Progenitor cell of endocrine pancreas (in vitro differentiated cells): ENCODE results near the gene NKAIN1. TPM values are rescaled to one million over a fixed set of nuclear protein-coding genes. Genes with fewer than 3 reads are reported as not detected.

Source experiments
- DNase-seq: peaks from one replicate; pipeline ENCODE4 v3.0.0; 2021; ENCODE audit warnings: low spot score; ENCODE audit not compliant: unreplicated experiment
- H3K27ac Mint-ChIP-seq: 2 replicates; pipeline ENCODE4 v1.8.0; 2021; ENCODE audit warnings: mild to moderate bottlenecking, moderate library complexity, mixed read lengths
- H3K27me3 Mint-ChIP-seq: 2 replicates; pipeline ENCODE4 v1.8.0; 2021; ENCODE audit warnings: mixed read lengths
- H3K36me3 Mint-ChIP-seq: 2 replicates; pipeline ENCODE4 v1.8.0; 2022; ENCODE audit warnings: mixed read lengths; ENCODE audit not compliant: insufficient read depth
- H3K4me1 Mint-ChIP-seq: 2 replicates; pipeline ENCODE4 v1.8.0; 2021; ENCODE audit warnings: low read depth, mixed read lengths
- H3K4me3 Mint-ChIP-seq: 2 replicates; pipeline ENCODE4 v1.8.0; 2021; ENCODE audit warnings: low read depth, mild to moderate bottlenecking, moderate library complexity, mixed read lengths
- H3K9me3 Mint-ChIP-seq: 2 replicates; pipeline ENCODE4 v1.8.0; 2021; ENCODE audit warnings: low read depth, mixed read lengths
- CTCF ChIP-seq: fragments of 200-600 bp; sonication (generic); IDR thresholded peaks from one replicate; pipeline ENCODE4 v1.5.0; 2021; ENCODE audit warnings: antibody characterized with exemption, mild to moderate bottlenecking; ENCODE audit not compliant: unreplicated experiment
- total RNA-seq: library from RNA; stranded (reverse); gene quantifications from 2 replicates; pipeline ENCODE4 v1.2.1, GENCODE V29; 2021

NKAIN1 gene
- total RNA-seq, 1 donor from 2014 or later = 16.1 TPM

- H3K27ac Mint-ChIP-seq = no peak overlapping the region
- no peak overlapping the region for H3K4me3 Mint-ChIP-seq
- H3K36me3 Mint-ChIP-seq = no peaks in the 10 kb centered on the region
- no peaks in the 10 kb centered on the region for H3K27me3 Mint-ChIP-seq
- no peak for TF ChIP-seq CTCF
- no peak for DNase-seq
- H3K9me3 Mint-ChIP-seq = peaks cover 3% of the 10 kb centered on the region
- H3K4me1 Mint-ChIP-seq = no peaks in the 10 kb centered on the region
Observed at GRCh38 chr1:31148409-31148808, 91.3 kb downstream of the NKAIN1 start.

DNA sequence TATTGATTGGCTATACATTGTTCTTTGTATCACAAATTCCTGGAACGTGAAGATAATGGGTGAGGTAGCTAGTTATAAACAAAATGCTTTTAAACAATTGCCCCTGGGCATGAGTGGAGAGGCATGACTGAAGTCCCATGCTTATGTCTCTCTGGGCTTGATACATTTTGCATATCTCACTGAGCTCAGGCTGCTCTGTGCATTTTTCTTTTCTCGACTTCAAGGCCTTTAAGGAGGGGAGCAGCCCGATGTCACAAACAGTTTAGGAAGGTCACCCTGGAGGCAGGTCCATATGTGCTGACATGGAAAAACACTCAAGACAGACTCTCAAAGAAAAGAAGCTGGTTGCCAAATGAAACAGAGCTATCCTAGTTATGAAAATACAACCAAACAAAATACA is 94.0 kb downstream of the NKAIN1 start:
- no peak overlapping the region for H3K4me3 Mint-ChIP-seq
- DNase-seq = no peak
- H3K36me3 Mint-ChIP-seq = no peaks in the 10 kb centered on the region
- H3K27me3 Mint-ChIP-seq = no peaks in the 10 kb centered on the region
- TF ChIP-seq CTCF = no peak
- no peak overlapping the region for H3K27ac Mint-ChIP-seq
- no peaks in the 10 kb centered on the region for H3K9me3 Mint-ChIP-seq
- H3K4me1 Mint-ChIP-seq = no peaks in the 10 kb centered on the region

DNA sequence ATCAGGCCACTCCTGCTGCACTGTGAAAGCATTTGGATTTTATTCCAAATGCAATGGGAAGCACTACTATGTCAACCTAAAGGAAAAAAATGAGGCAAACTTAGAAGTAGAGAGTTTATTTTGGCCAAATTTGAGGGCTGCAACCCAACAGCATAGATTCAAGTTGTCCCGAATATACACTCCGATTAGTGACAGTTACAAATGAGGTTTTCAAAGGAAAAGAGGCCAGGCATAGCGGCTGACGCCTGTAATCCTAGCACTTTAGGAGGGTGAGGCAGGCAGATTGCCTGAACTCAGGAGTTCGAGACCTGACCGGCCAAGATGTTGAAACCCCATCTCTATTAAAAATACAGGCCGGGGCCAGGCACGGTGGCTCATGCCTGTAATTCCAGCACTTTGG is 95.2 kb downstream of the NKAIN1 start:
- no peak overlapping the region for H3K4me3 Mint-ChIP-seq
- TF ChIP-seq CTCF = no peak
- no peaks in the 10 kb centered on the region for H3K27me3 Mint-ChIP-seq
- H3K9me3 Mint-ChIP-seq = no peaks in the 10 kb centered on the region
- no peaks in the 10 kb centered on the region for H3K36me3 Mint-ChIP-seq
- H3K4me1 Mint-ChIP-seq = no peaks in the 10 kb centered on the region
- no peak overlapping the region for H3K27ac Mint-ChIP-seq
- DNase-seq = no peak

- no peak overlapping the region for H3K4me3 Mint-ChIP-seq
- no peak overlapping the region for H3K27ac Mint-ChIP-seq
- no peaks in the 10 kb centered on the region for H3K4me1 Mint-ChIP-seq
- H3K27me3 Mint-ChIP-seq = no peaks in the 10 kb centered on the region
- H3K36me3 Mint-ChIP-seq = no peaks in the 10 kb centered on the region
- H3K9me3 Mint-ChIP-seq = no peaks in the 10 kb centered on the region
- DNase-seq = no peak
- no peak for TF ChIP-seq CTCF
Observed at GRCh38 chr1:31143455-31143854, 96.2 kb downstream of the NKAIN1 start.

GRCh38 chr1:31142406-31142805 is 97.3 kb downstream of the NKAIN1 start:
- no peak for TF ChIP-seq CTCF
- no peak overlapping the region for H3K27ac Mint-ChIP-seq
- H3K27me3 Mint-ChIP-seq = no peaks in the 10 kb centered on the region
- H3K36me3 Mint-ChIP-seq = no peaks in the 10 kb centered on the region
- no peak overlapping the region for H3K4me3 Mint-ChIP-seq
- DNase-seq = no peak
- H3K9me3 Mint-ChIP-seq = no peaks in the 10 kb centered on the region
- H3K4me1 Mint-ChIP-seq = no peaks in the 10 kb centered on the region
